HEK293T (cell line): ENCODE data around the gene CAV3.

Experiments
- BHLHE40 ChIP-seq: fragments of 450-650 bp; IDR thresholded peaks from 2 replicates; pipeline ENCODE4 v1.6.1; 2016; ENCODE audit warnings: mild to moderate bottlenecking, moderate library complexity, borderline replicate concordance
- FOXA1 ChIP-seq: fragments of 450-650 bp; IDR thresholded peaks from 2 replicates; pipeline ENCODE4 v1.6.1; 2016; ENCODE audit warnings: mild to moderate bottlenecking
- FOXK2 ChIP-seq: fragments of 450-650 bp; IDR thresholded peaks from 2 replicates; pipeline ENCODE4 v1.6.1; 2016; ENCODE audit warnings: mild to moderate bottlenecking
- FOXM1 ChIP-seq: fragments of 450-650 bp; IDR thresholded peaks from 2 replicates; pipeline ENCODE4 v1.6.1; 2017; ENCODE audit warnings: mild to moderate bottlenecking, borderline replicate concordance
- LEF1 ChIP-seq: fragments of 450-650 bp; IDR thresholded peaks from 2 replicates; pipeline ENCODE4 v1.6.1; 2017; ENCODE audit warnings: mild to moderate bottlenecking, borderline replicate concordance
- NFRKB ChIP-seq: fragments of 450-650 bp; IDR thresholded peaks from 2 replicates; pipeline ENCODE4 v1.6.1; 2016; ENCODE audit warnings: mild to moderate bottlenecking, moderate library complexity
- SP1 ChIP-seq: fragments of 450-650 bp; IDR thresholded peaks from 2 replicates; pipeline ENCODE4 v1.6.1; 2017
- TARDBP ChIP-seq: fragments of 450-650 bp; IDR thresholded peaks from 2 replicates; pipeline ENCODE4 v1.6.1; 2016

DNA sequence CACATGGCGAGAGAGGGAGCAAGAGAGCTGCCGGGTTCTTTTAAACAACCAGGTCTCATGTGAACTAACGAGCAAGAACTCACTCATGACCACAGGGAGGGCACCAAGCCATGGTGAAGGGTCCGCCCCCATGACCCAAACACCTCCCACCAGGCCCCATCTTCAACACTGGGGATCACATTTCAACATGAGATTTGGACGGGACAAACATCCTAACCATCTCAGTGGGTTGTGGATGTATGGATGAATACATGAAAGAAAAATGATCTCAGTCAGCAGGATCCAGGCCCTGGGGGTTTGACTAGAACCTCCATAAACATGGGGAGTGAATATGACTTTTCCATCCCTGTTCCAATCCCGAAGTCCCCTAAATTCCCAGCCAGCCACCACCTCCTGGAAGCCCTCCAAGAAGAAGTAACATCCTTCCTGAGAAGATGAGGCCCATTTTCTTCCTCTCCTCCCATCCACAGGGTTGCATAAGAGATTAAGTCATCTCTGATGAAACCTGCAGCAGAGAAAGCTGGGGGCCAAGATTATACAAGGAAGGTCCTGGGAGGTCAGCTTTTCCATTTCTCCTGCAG lies 9.5 kb downstream of the CAV3 start:
- TF ChIP-seq FOXA1 (no peak), NFRKB (no peak), SP1 (no peak), BHLHE40 (no peak), LEF1 (no peak), TARDBP (no peak), FOXK2 (no peak), FOXM1 (no peak)
